MM.1S (cell line): ENCODE data around the gene SLC35F3.

ENCODE experiments used
- CTCF ChIP-seq: fragments of 300-600 bp; sonication (generic); IDR thresholded peaks from 2 replicates; pipeline ENCODE4 v1.5.1; 2016; ENCODE audit warnings: antibody characterized with exemption, low read length, mixed read lengths
- EZH2phosphoT487 ChIP-seq: fragments of 300-600 bp; sonication (generic); IDR thresholded peaks from 2 replicates; pipeline ENCODE4 v1.6.1; 2018; ENCODE audit warnings: antibody characterized with exemption, low read length

GRCh38 chr1:234316937-234317336 lies 412.5 kb downstream of the SLC35F3 start:
- TF ChIP-seq CTCF = no peak
- no peak for TF ChIP-seq EZH2phosphoT487
